ENCODE data around the gene NINL. TPM values are rescaled to one million over a fixed set of nuclear protein-coding genes. Genes with fewer than 3 reads are reported as not detected.

The NINL gene
- total and polyA plus RNA-seq, 2 of the 8 experiments (the other 6 are each of a cell fraction or from before 2014, with no cell fraction given), result 15.3 to 30.0 TPM

DNA sequence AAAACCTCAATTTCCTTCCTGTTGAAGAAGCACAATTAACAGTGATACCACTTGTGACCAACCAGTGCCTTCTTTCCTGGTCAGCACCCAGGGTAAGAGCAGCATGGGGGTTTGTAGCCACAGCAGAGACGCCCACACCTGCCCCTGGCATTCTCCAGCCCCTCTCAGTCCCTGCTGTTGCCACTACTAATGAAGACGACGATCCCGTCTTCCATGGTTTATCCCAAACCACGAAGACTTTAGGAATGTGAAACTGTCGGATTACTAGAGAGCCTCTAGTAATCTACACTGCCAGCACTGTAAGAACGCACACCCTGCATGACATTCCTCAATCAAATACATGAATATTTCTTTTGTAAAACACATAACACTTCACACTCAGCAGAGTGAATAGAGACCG, 117.9 kb downstream of the NINL start:
- Histone ChIP-seq H3K4me1 (replicated peaks in 1 of 4; ENCODE audit: control insufficient read depth in 3 of 4, insufficient read depth in 4 of 4, low read length in 3 of 4) (no peaks in the 10 kb centered on the region; a peak in 2 of 7 replicates), H2AK5ac (ENCODE audit: low read depth, low read length) (no peak overlapping the region), H4K5ac (ENCODE audit: insufficient read length, low read depth, low read length) (no peak overlapping the region), H3K9ac (replicated peaks in 1 of 4; ENCODE audit: extremely low read depth in 1 of 4, low read depth in 3 of 4, low read length in 3 of 4) (no peak overlapping the region), H2BK120ac (replicated peaks; ENCODE audit: low read depth, low read length) (no peak overlapping the region), H2BK15ac (ENCODE audit: low read length) (no peak overlapping the region), H3K56ac (replicated peaks; ENCODE audit: insufficient read length, low read depth, low read length) (no peak overlapping the region), H2BK5ac (ENCODE audit: low read depth, low read length) (no peak overlapping the region), H2BK20ac (ENCODE audit: low read length) (no peak overlapping the region), H3K36me3 (ENCODE audit: control insufficient read depth in 2 of 4, insufficient read depth in 4 of 4, low read length in 3 of 4) (peaks cover 0 to 24% (median 10%) of the 10 kb centered on the region in 4 experiments; a peak in 5 of 8 replicates), H3K14ac (ENCODE audit: insufficient read length) (no peak overlapping the region), H3K27me3 (replicated peaks in 1 of 4; ENCODE audit: control insufficient read depth in 3 of 4, extremely low read depth in 1 of 4, insufficient read depth in 3 of 4, low read length in 3 of 4) (no peaks in the 10 kb centered on the region), H3K23me2 (ENCODE audit: low read depth, low read length) (no peaks in the 10 kb centered on the region), H3K4ac (replicated peaks; ENCODE audit: insufficient read length, low read depth, low read length) (no peak overlapping the region), H3K9me3 (ENCODE audit: insufficient read depth in 2 of 2, low read depth in 1 of 2, low read length in 1 of 2) (no peaks in the 10 kb centered on the region), H4K20me1 (replicated peaks in 1 of 2; ENCODE audit: control insufficient read depth in 1 of 2, insufficient read depth in 2 of 2, low read length in 2 of 2) (peaks cover 0 to 3% of the 10 kb centered on the region in 2 experiments), H3K18ac (ENCODE audit: extremely low read depth, low read length) (no peak overlapping the region), H3K4me3 (ENCODE audit: extremely low read depth in 1 of 4, insufficient read depth in 2 of 4, low read depth in 3 of 4, low read length in 4 of 4) (no peak overlapping the region), H3K27ac (ENCODE audit: low read depth, low read length) (no peak overlapping the region), H3K79me1 (ENCODE audit: low read depth, low read length) (no peaks in the 10 kb centered on the region), H3K4me2 (ENCODE audit: insufficient read depth in 1 of 2, low read depth in 2 of 2, low read length in 2 of 2) (no peak overlapping the region), H4K8ac (ENCODE audit: extremely low read depth, insufficient read depth, low read length) (no peak overlapping the region), H3K23ac (ENCODE audit: insufficient read length) (no peak overlapping the region), H2BK12ac (ENCODE audit: low read depth, low read length) (no peak overlapping the region), H2AFZ (ENCODE audit: low read length) (no peak overlapping the region), H4K91ac (replicated peaks; ENCODE audit: insufficient read length, low read length) (no peak overlapping the region), H3K79me2 (ENCODE audit: control insufficient read depth in 1 of 2, insufficient read depth in 2 of 2, low read length in 2 of 2) (no peaks in the 10 kb centered on the region)
- ChIA-PET CTCF (ENCODE audit: partially characterized antibody) (no interaction called here), POLR2A (ENCODE audit: partially characterized antibody) (no interaction called here)
- WGBS, 2 experiments (ENCODE audit: extremely low coverage in 1 of 2, insufficient coverage in 1 of 2, insufficient read length in 1 of 2, insufficient replicate concordance in 2 of 2, low coverage in 1 of 2, low lambda C conversion rate in 2 of 2, missing lambda C conversion rate in 1 of 2), result 92% methylated on average over 8 of the region's 8 CpGs; no CpG with 5 or more reads in 1 of the 2 experiments
- no peak for FAIRE-seq
- DNase-seq (ENCODE audit: low read depth in 1 of 2, low spot score in 2 of 2), result no peak
- TF ChIP-seq BACH1 (IDR thresholded peaks at IDR 0.05; ENCODE audit: low read length) (no peak), SP4 (IDR thresholded peaks at IDR 0.05; ENCODE audit: low read length) (no peak), CBX8 (IDR thresholded peaks at IDR 0.05; ENCODE audit: borderline replicate concordance, low read depth, low read length) (no peak), CHD2 (IDR thresholded peaks at IDR 0.05; ENCODE audit: low read length) (no peak), TAF1 (IDR thresholded peaks at IDR 0.05; ENCODE audit: low read depth, low read length) (no peak), JUN (IDR thresholded peaks at IDR 0.05; ENCODE audit: low read depth, low read length) (no peak), RXRA (IDR thresholded peaks at IDR 0.05; ENCODE audit: insufficient read depth, low read depth, low read length) (no peak), MAFK (IDR thresholded peaks at IDR 0.05; ENCODE audit: low read depth, low read length) (no peak), TCF12 (IDR thresholded peaks at IDR 0.05; ENCODE audit: low read depth, low read length) (no peak), SIRT6 (IDR thresholded peaks at IDR 0.05; ENCODE audit: low read length) (no peak), POLR2AphosphoS5 (IDR thresholded peaks at IDR 0.05; ENCODE audit: low read depth, low read length) (no peak)
- TF ChIP-seq, protein P1, sequence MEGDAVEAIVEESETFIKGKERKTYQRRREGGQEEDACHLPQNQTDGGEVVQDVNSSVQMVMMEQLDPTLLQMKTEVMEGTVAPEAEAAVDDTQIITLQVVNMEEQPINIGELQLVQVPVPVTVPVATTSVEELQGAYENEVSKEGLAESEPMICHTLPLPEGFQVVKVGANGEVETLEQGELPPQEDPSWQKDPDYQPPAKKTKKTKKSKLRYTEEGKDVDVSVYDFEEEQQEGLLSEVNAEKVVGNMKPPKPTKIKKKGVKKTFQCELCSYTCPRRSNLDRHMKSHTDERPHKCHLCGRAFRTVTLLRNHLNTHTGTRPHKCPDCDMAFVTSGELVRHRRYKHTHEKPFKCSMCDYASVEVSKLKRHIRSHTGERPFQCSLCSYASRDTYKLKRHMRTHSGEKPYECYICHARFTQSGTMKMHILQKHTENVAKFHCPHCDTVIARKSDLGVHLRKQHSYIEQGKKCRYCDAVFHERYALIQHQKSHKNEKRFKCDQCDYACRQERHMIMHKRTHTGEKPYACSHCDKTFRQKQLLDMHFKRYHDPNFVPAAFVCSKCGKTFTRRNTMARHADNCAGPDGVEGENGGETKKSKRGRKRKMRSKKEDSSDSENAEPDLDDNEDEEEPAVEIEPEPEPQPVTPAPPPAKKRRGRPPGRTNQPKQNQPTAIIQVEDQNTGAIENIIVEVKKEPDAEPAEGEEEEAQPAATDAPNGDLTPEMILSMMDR (IDR thresholded peaks at IDR 0.05; ENCODE audit: control extremely low read depth in 1 of 3, insufficient read depth in 1 of 3, low read depth in 1 of 3, low read length in 3 of 3), result no peak
